Neural cell (in vitro differentiated cells): ENCODE data around the gene NSFL1C. TPM values are rescaled to one million over a fixed set of nuclear protein-coding genes. Genes with fewer than 3 reads are reported as not detected.
"Not testable (repeated sequence)": the region's sequence is repeated elsewhere in the genome, so short reads cannot be mapped to it uniquely, and the experiment has no call there.

Source experiments
- H2AFZ ChIP-seq: fragments of 200-600, 300-800 bp; sonication (generic), shearing (Covaris generic); 2 replicates; pipeline ENCODE4 v1.6.0; 2014; ENCODE audit warnings: low read depth, mild to moderate bottlenecking, antibody characterized with exemption, low read length, moderate library complexity
- H3F3A ChIP-seq: fragments of 200-600 bp; shearing (Covaris generic); 2 replicates; pipeline ENCODE4 v1.6.1; 2016; ENCODE audit warnings: mild to moderate bottlenecking, moderate library complexity, mixed read lengths, antibody characterized with exemption, low read length; ENCODE audit not compliant: insufficient read depth, poor library complexity, severe bottlenecking
- H3K27ac ChIP-seq: fragments of 200-600, 300-800 bp; sonication (generic), shearing (Covaris generic); 2 replicates; pipeline ENCODE4 v1.5.1; 2014; ENCODE audit warnings: mild to moderate bottlenecking, low read length, moderate library complexity
- H3K27me3 ChIP-seq: fragments of 300-800, 200-600 bp; sonication (generic), shearing (Covaris generic); 2 replicates; pipeline ENCODE4 v1.6.0; 2014; ENCODE audit warnings: mild to moderate bottlenecking, low read depth, low read length, moderate library complexity; ENCODE audit not compliant: insufficient read depth
- H3K36me3 ChIP-seq: fragments of 300-800, 200-600 bp; sonication (generic), shearing (Covaris generic); 2 replicates; pipeline ENCODE4 v1.5.1; 2014; ENCODE audit warnings: mild to moderate bottlenecking, antibody characterized with exemption, low read length, moderate library complexity; ENCODE audit not compliant: insufficient read depth
- H3K4me2 ChIP-seq: fragments of 300-800, 200-600 bp; sonication (generic), shearing (Covaris generic); 2 replicates; pipeline ENCODE4 v1.6.0; 2014; ENCODE audit warnings: mild to moderate bottlenecking, low read length
- H3K4me3 ChIP-seq: fragments of 300-800, 200-600 bp; sonication (generic), shearing (Covaris generic); 2 replicates; pipeline ENCODE4 v1.5.1; 2014; ENCODE audit warnings: mild to moderate bottlenecking, low read length, moderate library complexity
- H3K79me2 ChIP-seq: fragments of 200-600 bp; shearing (Covaris generic); replicated peaks from 2 replicates; pipeline ENCODE4 v1.6.0; 2014; ENCODE audit warnings: mild to moderate bottlenecking, low read length, moderate library complexity; ENCODE audit not compliant: insufficient read depth
- H3K9ac ChIP-seq: fragments of 300-800, 200-600 bp; sonication (generic), shearing (Covaris generic); 2 replicates; pipeline ENCODE4 v1.6.1; 2016; ENCODE audit warnings: mild to moderate bottlenecking, low read length, mixed read lengths
- H3K9me2 ChIP-seq: fragments of 200-600 bp; shearing (Covaris generic); 2 replicates; pipeline ENCODE4 v1.6.1; 2016; ENCODE audit warnings: mild to moderate bottlenecking, low read length, mixed read lengths; ENCODE audit not compliant: insufficient read depth
- H3K9me3 ChIP-seq: fragments of 200-600, 300-800 bp; sonication (generic), shearing (Covaris generic); 2 replicates; pipeline ENCODE4 v1.6.1; 2016; ENCODE audit warnings: mild to moderate bottlenecking, mixed run types, low read length, moderate library complexity, mixed read lengths
- H4K20me1 ChIP-seq: fragments of 200-600 bp; shearing (Covaris generic); 2 replicates; pipeline ENCODE4 v1.6.1; 2016; ENCODE audit warnings: mild to moderate bottlenecking, mixed run types; ENCODE audit not compliant: insufficient read depth
- EP300 ChIP-seq: fragments of 450-650 bp; conservative IDR thresholded peaks from 2 replicates; pipeline ENCODE4 v1.6.1; 2014; ENCODE audit warnings: antibody characterized with exemption, mild to moderate bottlenecking, moderate library complexity; ENCODE audit not compliant: poor library complexity, severe bottlenecking
- EZH2 ChIP-seq: fragments of 200-600, 300-800 bp; shearing (Covaris generic), sonication (generic); IDR thresholded peaks from 2 replicates; pipeline ENCODE4 v1.6.1; 2014; ENCODE audit warnings: antibody characterized with exemption, low read length, borderline replicate concordance, mild to moderate bottlenecking; ENCODE audit not compliant: insufficient read depth, poor library complexity, severe bottlenecking
- MXI1 ChIP-seq: fragments of 450-650 bp; conservative IDR thresholded peaks from 2 replicates; pipeline ENCODE4 v1.6.1; 2014; ENCODE audit warnings: antibody characterized with exemption, mild to moderate bottlenecking; ENCODE audit not compliant: poor library complexity, severe bottlenecking
- POLR2AphosphoS5 ChIP-seq: IDR thresholded peaks from 2 replicates; pipeline ENCODE4 v1.6.1; 2012
- RAD21 ChIP-seq: fragments of 450-650 bp; conservative IDR thresholded peaks from 2 replicates; pipeline ENCODE4 v1.6.1; 2014; ENCODE audit warnings: antibody characterized with exemption, mild to moderate bottlenecking, moderate library complexity
- SMC3 ChIP-seq: fragments of 450-650 bp; conservative IDR thresholded peaks from 2 replicates; pipeline ENCODE4 v1.6.1; 2014; ENCODE audit warnings: antibody characterized with exemption, mild to moderate bottlenecking, moderate library complexity; ENCODE audit not compliant: poor library complexity
- TAF1 ChIP-seq: IDR thresholded peaks from 2 replicates; pipeline ENCODE4 v1.6.1; 2012; ENCODE audit warnings: low read depth
- polyA plus RNA-seq: library from polyadenylated mRNA; depleted of rRNA; stranded (reverse); fragments of >200 nt; gene quantifications from 2 replicates; pipeline ENCODE4 v1.2.3, GENCODE V29; 2014
- TF ChIP-seq, protein P1 (sequence below): fragments of 450-650 bp; IDR thresholded peaks from 2 replicates; pipeline ENCODE4 v1.5.1; 2014; ENCODE audit warnings: antibody characterized with exemption, mild to moderate bottlenecking, moderate library complexity; ENCODE audit not compliant: poor library complexity, severe bottlenecking
- TF ChIP-seq, protein P2 (sequence below): IDR thresholded peaks from 2 replicates; pipeline ENCODE4 v1.6.1; 2012; ENCODE audit warnings: borderline replicate concordance

NSFL1C gene
- polyA plus RNA-seq, 1 donor from 2014 or later: 48.7 TPM

DNA sequence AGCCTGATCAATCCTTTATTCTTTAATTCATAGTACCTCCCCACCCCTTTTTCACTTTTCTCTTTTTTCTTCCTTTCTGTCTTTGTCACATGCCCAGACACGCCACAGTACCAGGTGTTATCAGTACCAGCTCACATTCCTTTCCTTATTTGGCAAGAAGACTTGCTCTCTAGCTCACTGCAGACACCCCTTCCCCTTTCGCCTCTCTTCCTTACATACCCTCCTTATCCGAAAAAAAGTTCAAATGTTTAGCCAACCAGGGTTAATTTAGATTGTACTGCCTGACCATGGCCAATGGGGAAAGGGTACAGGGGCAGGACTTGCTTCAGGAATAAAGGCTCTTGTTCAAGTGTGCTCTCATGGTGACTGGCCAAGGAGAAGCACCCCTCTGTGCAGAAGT lies 33.8 kb upstream of the NSFL1C start:
- no peaks in the 10 kb centered on the region for H3F3A ChIP-seq
- H3K36me3 ChIP-seq: no peaks in the 10 kb centered on the region
- H3K9me3 ChIP-seq: no peaks in the 10 kb centered on the region
- H2AFZ ChIP-seq: no peak overlapping the region
- no peaks in the 10 kb centered on the region for H3K27me3 ChIP-seq
- TF ChIP-seq SMC3: no peak
- no peak for TF ChIP-seq MXI1
- no peak for TF ChIP-seq RAD21
- TF ChIP-seq, protein P1, sequence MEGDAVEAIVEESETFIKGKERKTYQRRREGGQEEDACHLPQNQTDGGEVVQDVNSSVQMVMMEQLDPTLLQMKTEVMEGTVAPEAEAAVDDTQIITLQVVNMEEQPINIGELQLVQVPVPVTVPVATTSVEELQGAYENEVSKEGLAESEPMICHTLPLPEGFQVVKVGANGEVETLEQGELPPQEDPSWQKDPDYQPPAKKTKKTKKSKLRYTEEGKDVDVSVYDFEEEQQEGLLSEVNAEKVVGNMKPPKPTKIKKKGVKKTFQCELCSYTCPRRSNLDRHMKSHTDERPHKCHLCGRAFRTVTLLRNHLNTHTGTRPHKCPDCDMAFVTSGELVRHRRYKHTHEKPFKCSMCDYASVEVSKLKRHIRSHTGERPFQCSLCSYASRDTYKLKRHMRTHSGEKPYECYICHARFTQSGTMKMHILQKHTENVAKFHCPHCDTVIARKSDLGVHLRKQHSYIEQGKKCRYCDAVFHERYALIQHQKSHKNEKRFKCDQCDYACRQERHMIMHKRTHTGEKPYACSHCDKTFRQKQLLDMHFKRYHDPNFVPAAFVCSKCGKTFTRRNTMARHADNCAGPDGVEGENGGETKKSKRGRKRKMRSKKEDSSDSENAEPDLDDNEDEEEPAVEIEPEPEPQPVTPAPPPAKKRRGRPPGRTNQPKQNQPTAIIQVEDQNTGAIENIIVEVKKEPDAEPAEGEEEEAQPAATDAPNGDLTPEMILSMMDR: no peak
- no peak for TF ChIP-seq TAF1
- TF ChIP-seq EZH2: no peak
- TF ChIP-seq EP300: no peak
- TF ChIP-seq POLR2AphosphoS5: no peak
- TF ChIP-seq, protein P2, sequence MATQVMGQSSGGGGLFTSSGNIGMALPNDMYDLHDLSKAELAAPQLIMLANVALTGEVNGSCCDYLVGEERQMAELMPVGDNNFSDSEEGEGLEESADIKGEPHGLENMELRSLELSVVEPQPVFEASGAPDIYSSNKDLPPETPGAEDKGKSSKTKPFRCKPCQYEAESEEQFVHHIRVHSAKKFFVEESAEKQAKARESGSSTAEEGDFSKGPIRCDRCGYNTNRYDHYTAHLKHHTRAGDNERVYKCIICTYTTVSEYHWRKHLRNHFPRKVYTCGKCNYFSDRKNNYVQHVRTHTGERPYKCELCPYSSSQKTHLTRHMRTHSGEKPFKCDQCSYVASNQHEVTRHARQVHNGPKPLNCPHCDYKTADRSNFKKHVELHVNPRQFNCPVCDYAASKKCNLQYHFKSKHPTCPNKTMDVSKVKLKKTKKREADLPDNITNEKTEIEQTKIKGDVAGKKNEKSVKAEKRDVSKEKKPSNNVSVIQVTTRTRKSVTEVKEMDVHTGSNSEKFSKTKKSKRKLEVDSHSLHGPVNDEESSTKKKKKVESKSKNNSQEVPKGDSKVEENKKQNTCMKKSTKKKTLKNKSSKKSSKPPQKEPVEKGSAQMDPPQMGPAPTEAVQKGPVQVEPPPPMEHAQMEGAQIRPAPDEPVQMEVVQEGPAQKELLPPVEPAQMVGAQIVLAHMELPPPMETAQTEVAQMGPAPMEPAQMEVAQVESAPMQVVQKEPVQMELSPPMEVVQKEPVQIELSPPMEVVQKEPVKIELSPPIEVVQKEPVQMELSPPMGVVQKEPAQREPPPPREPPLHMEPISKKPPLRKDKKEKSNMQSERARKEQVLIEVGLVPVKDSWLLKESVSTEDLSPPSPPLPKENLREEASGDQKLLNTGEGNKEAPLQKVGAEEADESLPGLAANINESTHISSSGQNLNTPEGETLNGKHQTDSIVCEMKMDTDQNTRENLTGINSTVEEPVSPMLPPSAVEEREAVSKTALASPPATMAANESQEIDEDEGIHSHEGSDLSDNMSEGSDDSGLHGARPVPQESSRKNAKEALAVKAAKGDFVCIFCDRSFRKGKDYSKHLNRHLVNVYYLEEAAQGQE: no peak
- no peak overlapping the region for H3K4me3 ChIP-seq
- H3K79me2 ChIP-seq: no peaks in the 10 kb centered on the region
- no peaks in the 10 kb centered on the region for H4K20me1 ChIP-seq
- no peak overlapping the region for H3K4me2 ChIP-seq
- no peak overlapping the region for H3K27ac ChIP-seq
- no peaks in the 10 kb centered on the region for H3K9me2 ChIP-seq
- no peak overlapping the region for H3K9ac ChIP-seq

DNA sequence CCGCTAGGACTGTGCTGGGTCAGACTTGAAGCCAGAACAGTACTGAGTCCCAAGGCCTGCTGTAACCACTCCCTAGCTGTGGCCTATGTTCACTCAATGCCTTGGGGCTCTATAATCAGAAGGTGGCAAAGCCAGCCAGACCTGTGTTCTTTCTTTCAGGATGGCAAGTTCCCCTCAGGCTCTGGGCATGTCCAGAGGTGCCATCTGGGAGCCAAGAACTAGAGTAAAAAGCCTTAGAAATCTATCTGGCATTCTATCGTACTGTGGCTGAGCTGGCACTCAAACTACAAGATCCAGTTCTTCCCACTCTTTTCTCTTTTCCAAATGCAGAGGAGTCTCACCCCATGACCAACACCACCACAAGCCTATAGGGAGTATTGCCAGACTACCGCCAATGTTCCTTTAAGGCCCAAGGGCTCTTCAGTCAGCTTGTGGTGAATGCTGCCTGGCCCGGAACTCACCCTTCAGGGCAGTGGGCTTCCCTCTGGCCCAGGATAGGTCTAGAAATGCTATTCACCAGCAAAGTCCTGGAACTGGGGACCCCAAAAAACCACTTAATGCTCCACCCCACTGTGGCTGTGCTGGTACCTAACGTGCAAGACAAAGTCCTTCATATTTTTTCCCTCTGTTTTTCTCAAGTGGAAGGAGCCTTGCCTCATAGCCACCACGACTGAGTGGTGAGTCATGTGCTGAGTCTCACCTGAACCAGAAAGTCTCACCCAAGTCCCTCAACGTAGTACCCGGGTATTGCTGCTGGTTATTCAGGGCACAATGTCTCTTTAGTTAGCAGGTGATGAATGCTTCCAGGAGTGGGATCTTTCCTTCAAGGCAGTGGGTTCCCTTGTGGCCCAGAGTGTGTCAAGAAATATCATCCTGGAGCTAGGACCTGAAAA lies 33.1 kb upstream of the NSFL1C start:
- Histone ChIP-seq H3K9me2 (no peaks in the 10 kb centered on the region), H2AFZ (no peak overlapping the region), H3K4me2 (no peak overlapping the region), H3K9ac (no peak overlapping the region), H3K79me2 (no peaks in the 10 kb centered on the region), H3K36me3 (no peaks in the 10 kb centered on the region), H3K4me3 (no peak overlapping the region), H4K20me1 (no peaks in the 10 kb centered on the region), H3K27me3 (no peaks in the 10 kb centered on the region), H3K9me3 (no peaks in the 10 kb centered on the region), H3K27ac (no peak overlapping the region), H3F3A (no peaks in the 10 kb centered on the region)
- TF ChIP-seq, protein P1: no peak
- TF ChIP-seq MXI1 (no peak), POLR2AphosphoS5 (no peak), SMC3 (no peak), TAF1 (no peak), EZH2 (no peak), EP300 (no peak), RAD21 (no peak)
- TF ChIP-seq, protein P2: no peak

DNA sequence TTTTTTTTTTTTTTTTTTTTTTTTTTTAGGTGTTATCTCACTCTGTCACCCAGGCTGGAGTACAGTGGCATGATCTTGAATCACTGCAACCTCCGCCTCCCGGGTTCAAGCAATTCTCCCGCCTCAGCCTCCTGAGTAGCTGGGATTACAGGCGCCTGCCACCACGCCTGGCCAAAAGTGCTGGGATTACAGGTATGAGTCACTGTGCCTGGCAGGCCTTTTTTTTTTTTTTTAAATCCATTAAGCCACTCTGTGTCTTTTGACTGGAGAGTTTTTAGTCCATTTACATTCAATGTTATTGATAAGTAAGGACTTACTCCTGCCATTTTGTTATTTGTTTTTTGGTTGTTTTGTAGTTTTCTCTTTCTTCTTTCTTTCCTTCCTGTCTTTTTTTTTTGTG lies 30.7 kb upstream of the NSFL1C start:
- not testable (repeated sequence) for H3K9me2 ChIP-seq, H2AFZ ChIP-seq, H3K4me3 ChIP-seq, H3F3A ChIP-seq, H3K4me2 ChIP-seq, H3K36me3 ChIP-seq, H3K27ac ChIP-seq, H3K9me3 ChIP-seq, H3K9ac ChIP-seq, H4K20me1 ChIP-seq, H3K27me3 ChIP-seq, H3K79me2 ChIP-seq
